Ecto neural progenitor cell (in vitro differentiated cells): ENCODE results near the gene LCLAT1.
A peak's percentile ranks its signal among the peaks of the same experiment; 100 is the strongest.

ENCODE experiments used
- DNase-seq: peaks from one replicate; pipeline ENCODE4 v3.0.0-alpha.2; 2018; ENCODE audit warnings: low spot score

The LCLAT1 gene

GRCh38 chr2:30670453-30670852, 223.4 kb downstream of the LCLAT1 start:
- DNase-seq, result no peak

GRCh38 chr2:30673127-30673526, 226.1 kb downstream of the LCLAT1 start:
- DNase-seq, result no peak

GRCh38 chr2:30675758-30676157, 228.7 kb downstream of the LCLAT1 start:
- DNase-seq, result no peak

GRCh38 chr2:30677231-30677630, 230.2 kb downstream of the LCLAT1 start:
- DNase-seq, result no peak

- DNase-seq, result no peak
These were observed 230.9 kb downstream of the LCLAT1 start for GRCh38 chr2:30677861-30678385.

- DNase-seq, result peak; percentile 21
These were observed 231.5 kb downstream of the LCLAT1 start for GRCh38 chr2:30678410-30679137.

GRCh38 chr2:30679426-30680088, 232.5 kb downstream of the LCLAT1 start:
- DNase-seq, result no peak

GRCh38 chr2:30680121-30680520, 233.1 kb downstream of the LCLAT1 start:
- no peak for DNase-seq

GRCh38 chr2:30681022-30681421, 234.0 kb downstream of the LCLAT1 start:
- no peak for DNase-seq

- no peak for DNase-seq
These were observed 236.3 kb downstream of the LCLAT1 start for GRCh38 chr2:30683236-30683956.

- no peak for DNase-seq
These were observed 237.0 kb downstream of the LCLAT1 start for GRCh38 chr2:30684026-30684425.

- no peak for DNase-seq
These were observed 237.5 kb downstream of the LCLAT1 start for GRCh38 chr2:30684516-30684915.

GRCh38 chr2:30684996-30685395, 237.9 kb downstream of the LCLAT1 start:
- DNase-seq, result no peak

- no peak for DNase-seq
These were observed 239.0 kb downstream of the LCLAT1 start for GRCh38 chr2:30686000-30686399.

- DNase-seq, result no peak
These were observed 239.6 kb downstream of the LCLAT1 start for GRCh38 chr2:30686669-30687068.

GRCh38 chr2:30688956-30689401, 241.9 kb downstream of the LCLAT1 start:
- DNase-seq, result no peak

- no peak for DNase-seq
These were observed 242.6 kb downstream of the LCLAT1 start for GRCh38 chr2:30689496-30690125.

GRCh38 chr2:30690126-30690561, 243.1 kb downstream of the LCLAT1 start:
- no peak for DNase-seq

- no peak for DNase-seq
These were observed 244.3 kb downstream of the LCLAT1 start for GRCh38 chr2:30691091-30691947.

- DNase-seq, result no peak
These were observed 245.1 kb downstream of the LCLAT1 start for GRCh38 chr2:30691948-30692828.
